RKO (cell line): ENCODE data around the gene CDC5L.
"Not testable (repeated sequence)": the region's sequence is repeated elsewhere in the genome, so short reads cannot be mapped to it uniquely, and the experiment has no call there.

Experiments
- DNase-seq: peaks from one replicate; pipeline ENCODE4 v3.0.0-alpha.2; 2016; ENCODE audit warnings: low spot score

Gene CDC5L

GRCh38 chr6:44387346-44388134 lies at the start of gene CDC5L:
CDC5L (plus strand) TSS chr6:44387706; CDS start chr6:44387824, 118 bp downstream.
- peak; percentile 98 for DNase-seq

- DNase-seq, result peak; percentile 68
These were observed 49.0 kb upstream of the CDC5L start for GRCh38 chr6:44338228-44339122.

- no peak for DNase-seq
These were observed 48.2 kb upstream of the CDC5L start for GRCh38 chr6:44339301-44339700.

- DNase-seq, result peak; percentile 65
These were observed 47.5 kb upstream of the CDC5L start for GRCh38 chr6:44339763-44340625.

DNA sequence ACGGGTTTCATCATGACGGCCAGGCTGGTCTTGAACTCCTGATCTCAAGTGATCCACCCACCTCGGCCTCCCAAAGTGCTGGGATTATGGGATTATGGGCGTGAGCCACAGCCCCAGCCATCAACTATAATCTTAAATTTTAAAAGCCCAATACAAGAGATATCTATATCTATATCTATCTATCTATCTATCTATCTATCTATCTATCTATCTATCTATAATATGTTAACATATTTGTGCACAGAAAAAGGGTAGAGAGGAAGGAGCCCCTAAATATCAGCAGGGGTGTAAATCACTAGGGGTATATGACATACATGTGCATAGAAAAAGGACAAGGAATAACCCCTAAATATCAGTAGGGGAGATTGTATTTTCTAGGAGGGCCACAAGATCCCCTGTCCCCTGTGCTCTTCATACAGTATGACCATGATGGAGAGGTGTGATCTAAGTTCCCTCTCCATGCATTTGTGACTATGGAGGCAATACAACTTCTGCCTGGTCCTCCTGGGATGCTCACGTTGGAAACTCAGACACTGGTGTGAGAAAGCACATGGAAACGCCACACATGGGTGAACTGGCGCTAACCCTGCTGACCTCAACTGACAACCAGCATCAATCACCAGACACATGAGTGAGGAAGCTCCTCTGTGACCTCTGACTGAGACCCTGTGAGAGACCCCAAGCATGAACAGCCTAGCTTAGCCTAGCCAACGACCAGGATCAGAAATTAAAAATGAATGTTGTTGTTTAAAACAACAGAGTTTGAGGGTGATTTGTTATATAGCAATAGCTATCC lies 46.2 kb upstream of the CDC5L start:
- DNase-seq, result no peak

- no peak for DNase-seq
These were observed 45.5 kb upstream of the CDC5L start for GRCh38 chr6:44342052-44342451.

DNA sequence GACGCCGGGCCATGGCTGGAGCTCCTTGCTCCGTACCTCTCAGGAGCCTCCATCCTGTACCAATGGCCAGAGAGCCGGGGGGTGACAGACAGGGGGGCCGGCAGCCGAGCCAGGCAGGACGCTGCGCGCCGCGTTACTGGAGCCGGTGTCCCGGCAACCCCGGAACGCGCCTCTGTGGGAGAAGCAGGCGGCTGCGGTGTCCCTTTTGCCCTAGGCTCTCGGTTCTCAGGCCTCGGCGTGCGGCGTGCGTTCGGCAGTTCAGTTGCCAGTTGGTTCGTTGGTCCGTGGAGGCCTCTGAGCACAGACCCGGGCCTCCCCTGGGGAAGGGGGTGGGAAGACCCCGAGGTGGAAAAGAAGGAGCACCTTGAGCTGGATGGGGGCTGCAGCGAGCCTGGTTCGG lies 45.0 kb upstream of the CDC5L start, which contains the start of gene SPATS1:
Gene SPATS1, plus strand, starts transcription at position 162 of the 400 bp plus-strand sequence. CDS start 446 bp downstream, outside the sequence.
- no peak for DNase-seq

GRCh38 chr6:44346818-44347217 lies 40.7 kb upstream of the CDC5L start:
- DNase-seq, result not testable (repeated sequence)

GRCh38 chr6:44349904-44350649 lies 37.4 kb upstream of the CDC5L start:
- no peak for DNase-seq

DNA sequence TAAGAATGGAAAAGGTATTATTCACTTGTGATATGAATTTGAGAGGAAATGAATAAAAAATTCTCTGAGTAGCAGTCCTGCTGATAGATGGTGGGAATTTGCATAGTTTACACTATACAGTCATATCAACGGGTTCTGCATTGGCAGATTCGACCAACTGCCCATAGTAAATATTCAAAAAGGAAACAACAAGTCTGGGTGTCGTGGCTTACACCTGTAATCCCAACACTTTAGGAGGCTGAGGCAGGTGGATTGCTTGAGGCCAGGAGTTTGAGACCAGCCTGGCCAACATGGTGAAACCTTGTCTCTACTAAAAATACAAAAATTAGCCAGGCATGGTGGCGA lies 36.9 kb upstream of the CDC5L start:
- not testable (repeated sequence) for DNase-seq

DNA sequence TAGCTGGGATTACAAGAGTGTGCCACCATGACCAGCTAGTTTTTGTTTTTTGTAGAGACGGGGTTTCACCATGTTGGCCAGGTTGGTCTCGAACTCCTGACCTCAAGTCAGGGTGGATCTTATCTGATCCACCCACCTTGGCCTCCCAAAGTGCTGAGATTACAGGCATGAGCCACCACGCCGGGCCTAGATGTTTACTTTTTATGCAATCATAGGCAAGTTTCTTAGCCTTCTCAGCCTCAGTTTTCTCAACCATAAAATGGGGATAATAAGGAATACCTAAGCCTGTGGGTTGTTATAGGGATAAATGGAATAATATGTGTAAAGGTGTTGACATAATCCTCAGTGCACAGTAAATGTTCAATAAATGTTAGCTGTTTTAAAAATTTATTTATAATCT lies 35.2 kb upstream of the CDC5L start:
- DNase-seq, result no peak

- DNase-seq, result no peak
These were observed 34.2 kb upstream of the CDC5L start for GRCh38 chr6:44353336-44353735.

GRCh38 chr6:44355640-44356039 lies 31.9 kb upstream of the CDC5L start:
- DNase-seq, result no peak

GRCh38 chr6:44356487-44356886 lies 31.0 kb upstream of the CDC5L start:
- no peak for DNase-seq

GRCh38 chr6:44359973-44360372 lies 27.5 kb upstream of the CDC5L start:
- no peak for DNase-seq

- DNase-seq, result no peak
These were observed 25.6 kb upstream of the CDC5L start for GRCh38 chr6:44361947-44362346.

GRCh38 chr6:44363377-44363926 lies 24.1 kb upstream of the CDC5L start:
- no peak for DNase-seq

- DNase-seq, result no peak
These were observed 20.7 kb upstream of the CDC5L start for GRCh38 chr6:44366781-44367180.

DNA sequence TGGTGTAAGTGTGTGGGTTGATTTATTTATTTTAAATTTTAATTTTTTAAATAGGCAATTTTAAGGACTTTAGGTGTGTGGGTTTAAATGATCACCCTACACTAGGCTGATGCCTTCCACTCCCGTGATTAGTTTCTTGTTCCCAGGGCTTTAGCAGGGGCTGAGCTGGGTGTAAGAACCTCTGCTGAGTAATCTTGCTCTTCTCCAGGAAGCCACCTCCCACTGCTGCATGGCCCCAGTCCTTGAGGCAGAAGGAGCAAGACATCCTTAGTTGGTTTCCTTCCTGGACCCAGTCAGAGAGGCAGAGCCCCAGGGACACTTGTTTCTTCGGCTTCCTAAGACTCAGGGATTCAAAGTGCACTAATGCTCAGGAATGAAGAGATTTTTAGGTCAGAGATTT lies 19.8 kb upstream of the CDC5L start:
- DNase-seq, result no peak

DNA sequence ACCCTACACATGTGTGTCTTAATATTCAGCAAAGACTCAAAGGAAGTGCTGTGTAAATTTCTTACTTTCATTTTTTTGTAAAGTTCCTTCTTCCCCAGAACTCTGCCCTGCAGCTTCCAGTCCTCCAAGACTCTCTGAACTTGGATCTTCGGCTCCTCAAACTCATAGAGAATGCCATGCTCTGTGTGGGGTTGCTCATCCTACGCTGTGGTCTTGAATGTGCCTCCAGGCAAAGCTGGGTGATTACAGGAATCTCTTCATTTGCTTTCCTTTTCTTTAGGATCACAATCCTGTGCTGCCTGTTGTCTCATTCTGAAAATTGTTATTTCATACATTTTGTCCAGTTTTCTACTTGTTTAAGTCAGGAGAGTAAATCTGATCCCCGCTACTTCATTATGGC lies 14.5 kb upstream of the CDC5L start:
- DNase-seq, result no peak
